K562 (cell line): ENCODE data around the gene EIF3J. TPM values are rescaled to one million over a fixed set of nuclear protein-coding genes. Genes with fewer than 3 reads are reported as not detected.

Experiments used
- ELF1 ChIP-seq: fragments of 200-800 bp; sonication (Bioruptor generic); IDR thresholded peaks from 2 replicates; pipeline ENCODE4 v1.6.1; 2016; ENCODE audit warnings: missing genetic modification characterization, missing compliant biosample characterization
- FOXK1 ChIP-seq: sonication (generic); formaldehyde crosslinking; IDR thresholded peaks from 2 replicates; pipeline ENCODE4 v1.8.0; 2022; ENCODE audit warnings: missing genetic modification reagents, mild to moderate bottlenecking, borderline replicate concordance
- HOXB6 ChIP-seq: fragments of 250-450 bp; sonication (Bioruptor Pico); IDR thresholded peaks from 2 replicates; pipeline ENCODE4 v1.5.1; 2022; ENCODE audit warnings: mild to moderate bottlenecking, borderline replicate concordance
- NCOA4 ChIP-seq: fragments of 450-650 bp; IDR thresholded peaks from 2 replicates; pipeline ENCODE4 v1.6.1; 2018; ENCODE audit warnings: mild to moderate bottlenecking; ENCODE audit not compliant: partially characterized antibody
- POLR3G ChIP-seq: IDR thresholded peaks from 2 replicates; pipeline ENCODE4 v1.6.1; 2011; ENCODE audit not compliant: insufficient read length, insufficient replicate concordance; ENCODE audit errors: extremely low read depth
- RBM17 ChIP-seq: fragments of 200-400 bp; formaldehyde crosslinking; IDR thresholded peaks from 2 replicates; pipeline ENCODE4 v1.6.1; 2017; ENCODE audit warnings: low read depth, mild to moderate bottlenecking, low read length, borderline replicate concordance
- ZBTB12 ChIP-seq: fragments of 250-450 bp; sonication (Bioruptor Pico); IDR thresholded peaks from 2 replicates; pipeline ENCODE4 v1.4.0; 2020
- ZC3H8 ChIP-seq: fragments of 450-650 bp; IDR thresholded peaks from 2 replicates; pipeline ENCODE4 v1.6.1; 2017
- ZNF134 ChIP-seq: fragments of 250-450 bp; sonication (Bioruptor Pico); conservative IDR thresholded peaks from 2 replicates; pipeline ENCODE4 v1.4.0; 2020
- ZNF263 ChIP-seq: sonication (generic); formaldehyde crosslinking; IDR thresholded peaks from 2 replicates; pipeline ENCODE4 v1.8.0; 2022; ENCODE audit warnings: mild to moderate bottlenecking, missing genetic modification reagents, borderline replicate concordance
- ZNF398 ChIP-seq: fragments of 250-450 bp; sonication (Bioruptor Pico); IDR thresholded peaks from 2 replicates; pipeline ENCODE4 v1.8.0; 2021; ENCODE audit warnings: moderate library complexity, mild to moderate bottlenecking, inconsistent platforms
- ZNF449 ChIP-seq: fragments of 250-450 bp; sonication (Bioruptor Pico); IDR thresholded peaks from 2 replicates; pipeline ENCODE4 v1.8.0; 2022; ENCODE audit warnings: moderate library complexity, mild to moderate bottlenecking, inconsistent platforms
- ZNF740 ChIP-seq, 3 experiments: fragments of 200-800 bp in 1 of 3; sonication (Bioruptor generic) in 1 of 3; sonication (generic) in 1 of 3; formaldehyde crosslinking in 1 of 3; IDR thresholded peaks; 2 replicates each; pipeline versions ENCODE4 v1.6.1 to v1.8.0; 2016 to 2022; ENCODE audit warnings: mild to moderate bottlenecking in 2 of 3, missing compliant biosample characterization in 2 of 3, missing genetic modification characterization in 2 of 3, missing genetic modification reagents in 1 of 3
- polyA plus RNA-seq, 8 experiments: library from polyadenylated mRNA; depleted of rRNA in 4 of 8; stranded (reverse) in 5 of 8; unstranded in 3 of 8; fragments of >200 nt; fragmentation: Nextera tagmentation in 2 of 8; fragmentation: Illumina TruSeq in 1 of 8; extraction: Ambion mirVana in 2 of 8; extraction: Trizol in 1 of 8; gene quantifications; 2 replicates each; pipeline versions ENCODE4 v1.2.1 to v1.2.3, GENCODE V29; 2011 to 2014; ENCODE audit warnings: inconsistent platforms in 1 of 8, missing spikeins in 1 of 8
- total RNA-seq, 7 experiments: library from RNA; depleted of rRNA in 6 of 7; stranded (reverse); fragments of >200 nt in 6 of 7; fragmentation: Illumina TruSeq in 2 of 7; extraction: Trizol in 2 of 7; gene quantifications; 2 replicates each; pipeline versions ENCODE4 v1.2.1 to v1.2.3, GENCODE V29; 2011 to 2021; ENCODE audit warnings: low replicate concordance in 1 of 7

The EIF3J gene
- total and polyA plus RNA-seq, 9 of the 15 experiments (the other 6 are each of a cell fraction or from before 2014, with no cell fraction given) = 44.2 to 217 (median 151) TPM

- TF ChIP-seq POLR3G = no peak
- no peak for TF ChIP-seq ZBTB12 (CRISPR knock-in tag)
- TF ChIP-seq ZNF740 (CRISPR knock-in tag; IDR thresholded peaks at IDR 0.05) = peak; percentile 74
- TF ChIP-seq ZNF740 (tag; IDR thresholded peaks at IDR 0.05) = peak in 1 of 2 experiments; percentile 83; a peak in 1 of 4 replicates
- no peak for TF ChIP-seq RBM17
- no peak for TF ChIP-seq NCOA4
- 0 out of 2 replicates have a peak, but pooled peaks have one; percentile 24 for TF ChIP-seq FOXK1
- no peak; the same call in 1 of the 2 replicates for TF ChIP-seq ELF1 (tag)
- TF ChIP-seq HOXB6 (CRISPR knock-in tag) = no peak
- TF ChIP-seq ZNF134 (CRISPR knock-in tag) = no peak
- TF ChIP-seq ZNF449 = no peak
- no peak for TF ChIP-seq ZC3H8
- TF ChIP-seq ZNF263 = no peak
- TF ChIP-seq ZNF398 = no peak
Measured at GRCh38 chr15:44536302-44536961, 515 bp upstream of the EIF3J start (continued).
